VCaP (cell line): ENCODE results near the gene SLC5A12.

Source experiments
- H3K27ac ChIP-seq: fragments of 450-650 bp; 2 replicates; pipeline ENCODE4 v1.5.1; 2017
- TF ChIP-seq, protein P1 (sequence below): fragments of 450-650 bp; conservative IDR thresholded peaks from 2 replicates; pipeline ENCODE4 v1.5.1; 2017; ENCODE audit warnings: mild to moderate bottlenecking, moderate library complexity

The SLC5A12 gene

GRCh38 chr11:26761361-26761809, 39.5 kb upstream of the SLC5A12 start:
- TF ChIP-seq, protein P1, sequence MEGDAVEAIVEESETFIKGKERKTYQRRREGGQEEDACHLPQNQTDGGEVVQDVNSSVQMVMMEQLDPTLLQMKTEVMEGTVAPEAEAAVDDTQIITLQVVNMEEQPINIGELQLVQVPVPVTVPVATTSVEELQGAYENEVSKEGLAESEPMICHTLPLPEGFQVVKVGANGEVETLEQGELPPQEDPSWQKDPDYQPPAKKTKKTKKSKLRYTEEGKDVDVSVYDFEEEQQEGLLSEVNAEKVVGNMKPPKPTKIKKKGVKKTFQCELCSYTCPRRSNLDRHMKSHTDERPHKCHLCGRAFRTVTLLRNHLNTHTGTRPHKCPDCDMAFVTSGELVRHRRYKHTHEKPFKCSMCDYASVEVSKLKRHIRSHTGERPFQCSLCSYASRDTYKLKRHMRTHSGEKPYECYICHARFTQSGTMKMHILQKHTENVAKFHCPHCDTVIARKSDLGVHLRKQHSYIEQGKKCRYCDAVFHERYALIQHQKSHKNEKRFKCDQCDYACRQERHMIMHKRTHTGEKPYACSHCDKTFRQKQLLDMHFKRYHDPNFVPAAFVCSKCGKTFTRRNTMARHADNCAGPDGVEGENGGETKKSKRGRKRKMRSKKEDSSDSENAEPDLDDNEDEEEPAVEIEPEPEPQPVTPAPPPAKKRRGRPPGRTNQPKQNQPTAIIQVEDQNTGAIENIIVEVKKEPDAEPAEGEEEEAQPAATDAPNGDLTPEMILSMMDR: no peak
- no peak overlapping the region for H3K27ac ChIP-seq

DNA sequence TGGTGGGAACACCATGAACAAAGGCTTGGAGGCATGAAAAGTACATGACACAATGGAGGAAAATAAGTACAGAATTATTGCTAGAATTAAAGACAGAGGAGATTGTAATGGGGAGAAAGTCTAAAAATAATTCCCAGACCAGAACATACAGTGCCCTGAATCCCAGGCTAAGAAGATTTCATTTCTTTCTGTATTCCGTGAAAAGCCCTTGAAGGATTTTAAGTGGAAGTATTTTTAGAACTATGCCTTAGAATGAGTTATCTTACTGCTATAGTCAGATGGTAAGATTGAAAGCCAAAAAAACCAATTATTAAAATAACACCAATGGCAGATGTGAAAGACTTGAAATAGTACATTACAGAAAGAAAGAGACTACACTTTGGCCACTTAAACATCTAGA, 36.1 kb upstream of the SLC5A12 start:
- TF ChIP-seq, protein P1: no peak

DNA sequence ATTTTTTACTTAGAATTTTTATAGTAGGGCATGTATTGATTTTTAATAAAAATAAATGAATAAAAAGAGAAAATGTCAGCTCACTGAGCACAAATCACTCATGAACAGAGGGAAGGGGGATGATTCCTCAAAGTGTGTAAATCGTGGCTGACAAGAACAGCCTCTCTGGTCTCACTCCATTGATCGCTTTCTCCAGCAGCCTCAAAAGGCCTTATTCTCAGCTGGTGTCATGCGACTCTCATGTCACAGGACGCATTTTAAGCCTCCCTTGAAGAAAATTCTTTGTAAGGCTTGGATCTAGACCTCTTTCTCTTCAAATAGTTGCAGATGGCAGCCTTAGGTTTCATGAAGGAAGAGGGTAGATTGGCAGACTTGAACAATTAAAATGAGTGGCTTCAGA, 33.9 kb upstream of the SLC5A12 start:
- no peak overlapping the region for H3K27ac ChIP-seq
- TF ChIP-seq, protein P1: no peak

More for the DNA sequence above, 36.1 kb upstream of the SLC5A12 start:
- peak overlapping the region; percentile 8 for H3K27ac ChIP-seq

DNA sequence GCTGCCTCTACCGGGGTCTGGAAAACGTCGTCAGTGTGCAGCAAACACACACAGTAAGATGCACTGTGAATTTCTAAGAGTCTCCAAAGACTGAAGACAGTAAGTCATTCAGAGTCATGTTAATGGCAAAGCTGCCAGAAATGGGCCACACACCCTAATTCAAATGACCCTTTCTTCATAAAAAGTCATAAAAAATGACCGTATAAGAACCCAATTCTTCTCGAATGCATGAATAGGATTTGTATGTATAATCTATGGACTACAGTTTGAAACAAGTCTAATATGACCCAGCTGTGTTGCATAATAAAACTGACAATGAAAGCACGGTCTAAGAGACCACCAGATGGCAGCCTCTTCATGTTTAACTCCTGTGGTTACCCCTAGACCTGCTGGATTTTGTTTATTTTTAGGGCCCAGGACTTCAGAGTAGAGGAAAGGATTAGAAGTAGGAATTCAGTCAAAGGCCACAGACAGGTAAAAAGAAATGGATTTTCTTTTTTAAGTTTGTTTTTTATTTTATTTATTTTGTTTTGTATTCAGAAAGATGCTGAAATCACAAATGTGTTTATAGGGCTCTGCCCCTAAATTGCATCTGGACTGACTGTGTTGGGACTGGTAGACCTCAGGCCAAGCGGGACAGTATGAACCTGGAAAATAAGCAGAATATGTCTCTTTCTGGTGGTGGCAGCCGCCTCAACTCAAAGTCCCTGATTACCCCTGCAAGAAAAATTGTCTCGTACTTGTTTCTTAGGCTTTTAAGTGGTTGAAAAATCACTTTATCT, 32.1 kb upstream of the SLC5A12 start:
- TF ChIP-seq, protein P1: peak; percentile 83
- H3K27ac ChIP-seq: no peak overlapping the region

DNA sequence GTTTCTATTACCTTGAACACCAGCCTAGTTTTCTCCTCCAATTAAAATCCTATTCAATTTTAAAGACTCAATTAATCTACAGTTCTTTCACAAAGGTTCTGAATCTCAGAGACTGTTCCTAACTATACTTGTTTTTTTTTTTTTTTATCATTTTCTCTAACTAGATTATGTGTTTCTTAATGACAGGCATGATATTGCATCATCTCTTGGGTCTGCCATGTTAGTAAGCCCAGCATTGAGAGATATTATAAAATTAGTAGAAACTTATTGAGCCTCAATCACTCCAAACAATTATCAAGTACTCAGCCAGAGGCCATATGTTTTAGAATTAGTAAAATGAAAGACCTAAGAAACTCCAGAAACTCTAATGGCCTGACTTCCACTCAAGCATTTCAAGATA, 28.1 kb upstream of the SLC5A12 start:
- TF ChIP-seq, protein P1: no peak
- H3K27ac ChIP-seq: no peak overlapping the region

DNA sequence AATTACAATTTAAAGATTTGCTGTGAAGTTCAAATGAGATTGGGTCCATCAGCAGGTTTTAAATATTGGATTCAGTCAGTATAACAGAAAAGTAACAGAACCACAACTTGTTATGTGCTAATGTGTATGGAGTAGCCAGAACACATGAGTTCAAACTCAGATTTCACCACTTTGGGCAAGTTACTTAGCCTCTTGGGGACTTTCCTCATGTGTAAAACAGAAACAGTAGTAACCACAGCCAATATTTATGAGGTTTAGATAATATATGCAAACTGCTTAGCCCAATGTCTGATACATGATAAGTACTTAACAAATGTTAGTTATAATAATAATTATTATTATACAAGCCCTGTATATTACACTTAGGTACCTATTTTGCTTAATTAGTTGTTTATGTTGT, 21.8 kb upstream of the SLC5A12 start:
- TF ChIP-seq, protein P1: no peak

DNA sequence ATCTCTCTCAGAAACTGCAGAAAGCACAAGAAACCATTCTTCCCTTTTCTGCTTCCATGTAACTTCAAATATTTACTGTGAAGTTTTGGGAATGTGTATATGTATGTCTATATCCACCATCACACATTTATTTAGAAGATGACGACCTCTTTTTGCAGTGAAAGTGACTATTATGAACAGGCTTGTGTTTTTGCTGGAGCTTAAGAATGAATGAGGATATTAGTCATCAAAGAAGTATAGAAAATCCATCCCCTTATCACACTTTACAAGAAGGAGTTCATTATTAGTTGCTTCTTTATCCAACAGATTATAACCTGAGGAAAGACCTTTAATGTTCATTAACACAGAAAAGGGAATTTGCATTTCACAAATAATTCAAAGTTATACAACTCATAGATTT, 21.1 kb upstream of the SLC5A12 start:
- TF ChIP-seq, protein P1: no peak
- peak overlapping the region; percentile 61 for H3K27ac ChIP-seq

More for the DNA sequence above, 21.8 kb upstream of the SLC5A12 start:
- H3K27ac ChIP-seq: no peak overlapping the region
